Measurements from ENCODE around the gene NADK.

NADK gene

GRCh38 chr1:1802871-1803270, 24.6 kb upstream of the NADK start:
- Histone ChIP-seq H3K36me3 (ENCODE audit: control insufficient read depth, insufficient read depth, low read length) (peaks cover 16% of the 10 kb centered on the region), H3K23ac (ENCODE audit: low read length) (no peak overlapping the region)
- WGBS (ENCODE audit: extremely low coverage, insufficient coverage, low lambda C conversion rate): no CpG with 5 or more reads among the region's 1 CpG

GRCh38 chr1:1799716-1800115, 21.4 kb upstream of the NADK start:
- H3K4me2 ChIP-seq (ENCODE audit: low read length): no peak overlapping the region
- H3K9ac ChIP-seq (ENCODE audit: low read length): no peak overlapping the region
- no peak overlapping the region for H4K8ac ChIP-seq (ENCODE audit: low read depth, low read length)
- H3K4ac ChIP-seq (ENCODE audit: low read depth, low read length): no peak overlapping the region
- no peak overlapping the region for H3K4me3 ChIP-seq (ENCODE audit: low read length)
- H2BK15ac ChIP-seq (replicated peaks; ENCODE audit: low read depth): no peak overlapping the region
- H2BK5ac ChIP-seq (ENCODE audit: low read length): no peak overlapping the region
- H3K4me1 ChIP-seq (ENCODE audit: control insufficient read depth, low read depth, low read length): no peaks in the 10 kb centered on the region
- peak overlapping the region; percentile 74 for H3K23ac ChIP-seq (ENCODE audit: low read length)
- DNase-seq: no peak
- H3K27ac ChIP-seq (ENCODE audit: low read depth, low read length): no peak overlapping the region
- H2BK120ac ChIP-seq (ENCODE audit: low read depth, low read length): no peak overlapping the region
- no peak overlapping the region for H3K18ac ChIP-seq (ENCODE audit: low read length)
- no peaks in the 10 kb centered on the region for H3K27me3 ChIP-seq (ENCODE audit: insufficient read depth, low read length, poor library complexity)
- peaks cover 23% of the 10 kb centered on the region for H3K79me1 ChIP-seq (ENCODE audit: low read length)
- peaks cover 19% of the 10 kb centered on the region for H3K36me3 ChIP-seq (ENCODE audit: control insufficient read depth, insufficient read depth, low read length)
- peaks cover 14% of the 10 kb centered on the region for H3K79me2 ChIP-seq (ENCODE audit: control insufficient read depth, insufficient read depth, low read length)
- no peak overlapping the region for H4K5ac ChIP-seq (ENCODE audit: low read length)
- H2AK5ac ChIP-seq (ENCODE audit: low read length): no peak overlapping the region
- no CpG with 5 or more reads among the region's 5 CpGs for WGBS (ENCODE audit: extremely low coverage, insufficient coverage, low lambda C conversion rate)
- no peak overlapping the region for H3K56ac ChIP-seq (ENCODE audit: low read length)

More at GRCh38 chr1:1802871-1803270, 24.6 kb upstream of the NADK start:
- no peak overlapping the region for H2BK120ac ChIP-seq (ENCODE audit: low read depth, low read length)
- H4K5ac ChIP-seq (ENCODE audit: low read length): no peak overlapping the region
- H3K27me3 ChIP-seq (ENCODE audit: insufficient read depth, low read length, poor library complexity): no peaks in the 10 kb centered on the region
- H3K79me2 ChIP-seq (ENCODE audit: control insufficient read depth, insufficient read depth, low read length): peaks cover 10% of the 10 kb centered on the region
- H2BK15ac ChIP-seq (replicated peaks; ENCODE audit: low read depth): no peak overlapping the region
- H3K9ac ChIP-seq (ENCODE audit: low read length): no peak overlapping the region
- no peak overlapping the region for H3K4me3 ChIP-seq (ENCODE audit: low read length)
- no peak overlapping the region for H3K56ac ChIP-seq (ENCODE audit: low read length)
- H4K8ac ChIP-seq (ENCODE audit: low read depth, low read length): no peak overlapping the region
- no peak overlapping the region for H2AK5ac ChIP-seq (ENCODE audit: low read length)
- H3K79me1 ChIP-seq (ENCODE audit: low read length): peaks cover 14% of the 10 kb centered on the region
- no peak overlapping the region for H3K4ac ChIP-seq (ENCODE audit: low read depth, low read length)
- no peak overlapping the region for H3K4me2 ChIP-seq (ENCODE audit: low read length)
- no peak overlapping the region for H3K18ac ChIP-seq (ENCODE audit: low read length)
- no peaks in the 10 kb centered on the region for H3K4me1 ChIP-seq (ENCODE audit: control insufficient read depth, low read depth, low read length)
- DNase-seq: no peak
- H3K27ac ChIP-seq (ENCODE audit: low read depth, low read length): no peak overlapping the region
- no peak overlapping the region for H2BK5ac ChIP-seq (ENCODE audit: low read length)

- peaks cover 11% of the 10 kb centered on the region for H3K79me2 ChIP-seq (ENCODE audit: control insufficient read depth, insufficient read depth, low read length)
- no peak overlapping the region for H4K5ac ChIP-seq (ENCODE audit: low read length)
- WGBS (ENCODE audit: extremely low coverage, insufficient coverage, low lambda C conversion rate): no CpG with 5 or more reads among the region's 11 CpGs
- H2BK120ac ChIP-seq (ENCODE audit: low read depth, low read length): no peak overlapping the region
- no peak overlapping the region for H2BK5ac ChIP-seq (ENCODE audit: low read length)
- no peaks in the 10 kb centered on the region for H3K27me3 ChIP-seq (ENCODE audit: insufficient read depth, low read length, poor library complexity)
- no peak overlapping the region for H2BK15ac ChIP-seq (replicated peaks; ENCODE audit: low read depth)
- peaks cover 28% of the 10 kb centered on the region for H3K79me1 ChIP-seq (ENCODE audit: low read length)
- no peak overlapping the region for H3K27ac ChIP-seq (ENCODE audit: low read depth, low read length)
- no peak overlapping the region for H3K56ac ChIP-seq (ENCODE audit: low read length)
- no peak overlapping the region for H3K4me3 ChIP-seq (ENCODE audit: low read length)
- no peak for DNase-seq
- H3K4me1 ChIP-seq (ENCODE audit: control insufficient read depth, low read depth, low read length): no peaks in the 10 kb centered on the region
- H3K9ac ChIP-seq (ENCODE audit: low read length): no peak overlapping the region
- H2AK5ac ChIP-seq (ENCODE audit: low read length): no peak overlapping the region
- peaks cover 23% of the 10 kb centered on the region for H3K36me3 ChIP-seq (ENCODE audit: control insufficient read depth, insufficient read depth, low read length)
- H3K4me2 ChIP-seq (ENCODE audit: low read length): no peak overlapping the region
- no peak overlapping the region for H3K23ac ChIP-seq (ENCODE audit: low read length)
- H4K8ac ChIP-seq (ENCODE audit: low read depth, low read length): no peak overlapping the region
- H3K4ac ChIP-seq (ENCODE audit: low read depth, low read length): no peak overlapping the region
- no peak overlapping the region for H3K18ac ChIP-seq (ENCODE audit: low read length)
Measured at GRCh38 chr1:1797731-1798341, 19.6 kb upstream of the NADK start.

- Histone ChIP-seq H4K8ac (ENCODE audit: low read depth, low read length) (no peak overlapping the region), H3K4me3 (ENCODE audit: low read length) (no peak overlapping the region), H3K27me3 (ENCODE audit: insufficient read depth, low read length, poor library complexity) (no peaks in the 10 kb centered on the region), H3K79me1 (ENCODE audit: low read length) (peaks cover 28% of the 10 kb centered on the region), H2BK15ac (replicated peaks; ENCODE audit: low read depth) (no peak overlapping the region), H3K4me2 (ENCODE audit: low read length) (no peak overlapping the region), H2BK120ac (ENCODE audit: low read depth, low read length) (no peak overlapping the region), H3K9ac (ENCODE audit: low read length) (no peak overlapping the region), H3K4ac (ENCODE audit: low read depth, low read length) (no peak overlapping the region), H3K27ac (ENCODE audit: low read depth, low read length) (no peak overlapping the region), H3K79me2 (ENCODE audit: control insufficient read depth, insufficient read depth, low read length) (peaks cover 11% of the 10 kb centered on the region), H3K36me3 (ENCODE audit: control insufficient read depth, insufficient read depth, low read length) (peaks cover 23% of the 10 kb centered on the region), H3K23ac (ENCODE audit: low read length) (no peak overlapping the region), H3K18ac (ENCODE audit: low read length) (no peak overlapping the region), H2AK5ac (ENCODE audit: low read length) (no peak overlapping the region), H3K56ac (ENCODE audit: low read length) (no peak overlapping the region), H3K4me1 (ENCODE audit: control insufficient read depth, low read depth, low read length) (no peaks in the 10 kb centered on the region), H4K5ac (ENCODE audit: low read length) (no peak overlapping the region), H2BK5ac (ENCODE audit: low read length) (no peak overlapping the region)
- DNase-seq: no peak
- no CpG with 5 or more reads among the region's 5 CpGs for WGBS (ENCODE audit: extremely low coverage, insufficient coverage, low lambda C conversion rate)
Measured at GRCh38 chr1:1796466-1796865, 18.2 kb upstream of the NADK start.

- H4K5ac ChIP-seq (ENCODE audit: low read length): no peak overlapping the region
- H3K4ac ChIP-seq (ENCODE audit: low read depth, low read length): no peak overlapping the region
- H3K27me3 ChIP-seq (ENCODE audit: insufficient read depth, low read length, poor library complexity): no peaks in the 10 kb centered on the region
- peak overlapping the region; percentile 4 for H3K27ac ChIP-seq (ENCODE audit: low read depth, low read length)
- no peak overlapping the region for H3K56ac ChIP-seq (ENCODE audit: low read length)
- H3K79me2 ChIP-seq (ENCODE audit: control insufficient read depth, insufficient read depth, low read length): peaks cover 8% of the 10 kb centered on the region
- H3K4me2 ChIP-seq (ENCODE audit: low read length): no peak overlapping the region
- no peak overlapping the region for H3K23ac ChIP-seq (ENCODE audit: low read length)
- no peak overlapping the region for H2AK5ac ChIP-seq (ENCODE audit: low read length)
- H2BK120ac ChIP-seq (ENCODE audit: low read depth, low read length): no peak overlapping the region
- peaks cover 24% of the 10 kb centered on the region for H3K36me3 ChIP-seq (ENCODE audit: control insufficient read depth, insufficient read depth, low read length)
- DNase-seq: no peak
- WGBS (ENCODE audit: extremely low coverage, insufficient coverage, low lambda C conversion rate): no CpG with 5 or more reads among the region's 10 CpGs
- H3K79me1 ChIP-seq (ENCODE audit: low read length): peaks cover 27% of the 10 kb centered on the region
- no peak overlapping the region for H3K18ac ChIP-seq (ENCODE audit: low read length)
- no peak overlapping the region for H3K9ac ChIP-seq (ENCODE audit: low read length)
- H2BK5ac ChIP-seq (ENCODE audit: low read length): no peak overlapping the region
- no peaks in the 10 kb centered on the region for H3K4me1 ChIP-seq (ENCODE audit: control insufficient read depth, low read depth, low read length)
- H4K8ac ChIP-seq (ENCODE audit: low read depth, low read length): no peak overlapping the region
- H3K4me3 ChIP-seq (ENCODE audit: low read length): no peak overlapping the region
- no peak overlapping the region for H2BK15ac ChIP-seq (replicated peaks; ENCODE audit: low read depth)
Measured at GRCh38 chr1:1794999-1795398, 16.7 kb upstream of the NADK start.

Data from mesendoderm (in vitro differentiated cells).